ENCODE data around the gene KAZALD1.

Gene KAZALD1

DNA sequence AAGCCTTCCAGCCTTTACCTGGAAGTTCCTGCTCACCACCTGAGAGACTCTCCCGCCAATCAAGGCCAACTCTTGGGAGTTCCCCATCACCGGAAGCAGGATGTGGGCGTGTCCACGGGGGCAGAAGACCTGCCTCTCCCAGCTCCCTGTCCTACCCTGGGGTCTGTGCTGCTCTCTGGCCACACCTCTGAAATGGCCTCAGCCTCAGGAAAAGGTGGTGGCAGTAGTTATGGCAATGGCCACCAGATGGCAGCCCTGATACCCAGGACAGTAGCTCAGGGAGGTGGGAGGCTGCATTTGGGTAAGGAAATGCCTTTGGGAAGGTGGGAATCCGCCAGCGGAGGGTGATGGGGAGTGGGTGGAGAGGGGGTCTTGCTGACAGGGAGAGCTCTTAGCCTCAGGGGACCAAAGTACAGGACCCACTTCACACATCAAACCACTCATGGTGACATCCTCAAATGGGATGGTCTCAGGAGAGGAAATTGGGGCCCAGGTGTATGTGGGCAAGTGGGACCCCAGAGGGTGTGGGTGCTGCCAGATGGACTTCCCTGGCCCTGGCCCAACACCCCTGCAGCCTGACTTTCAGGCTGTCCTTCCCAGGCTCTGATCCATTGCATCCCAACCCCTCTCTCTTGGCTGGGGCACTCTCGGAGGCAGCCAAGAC lies 33.9 kb downstream of the KAZALD1 start:
- peak; percentile 85 for DNase-seq

DNA sequence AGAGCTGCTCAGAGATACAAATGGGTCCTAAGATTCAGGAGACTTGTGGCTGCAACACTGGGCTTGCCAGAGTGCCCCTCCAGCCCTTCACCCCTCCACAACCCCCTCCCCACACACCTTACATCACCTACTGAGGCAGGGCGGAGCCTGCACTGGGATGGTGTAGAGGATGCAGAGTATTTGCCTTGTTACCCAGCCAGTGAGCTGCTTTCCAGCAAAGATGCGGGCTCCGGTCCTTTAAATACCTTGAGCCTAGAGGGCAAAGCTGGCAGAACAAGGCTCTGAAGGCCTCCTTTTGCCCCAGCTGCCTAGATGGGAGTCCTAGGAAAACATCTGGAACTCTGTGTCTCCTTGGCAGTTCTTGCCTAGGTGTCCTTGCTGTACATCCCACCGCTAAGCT lies 34.6 kb downstream of the KAZALD1 start:
- DNase-seq, result no peak

DNA sequence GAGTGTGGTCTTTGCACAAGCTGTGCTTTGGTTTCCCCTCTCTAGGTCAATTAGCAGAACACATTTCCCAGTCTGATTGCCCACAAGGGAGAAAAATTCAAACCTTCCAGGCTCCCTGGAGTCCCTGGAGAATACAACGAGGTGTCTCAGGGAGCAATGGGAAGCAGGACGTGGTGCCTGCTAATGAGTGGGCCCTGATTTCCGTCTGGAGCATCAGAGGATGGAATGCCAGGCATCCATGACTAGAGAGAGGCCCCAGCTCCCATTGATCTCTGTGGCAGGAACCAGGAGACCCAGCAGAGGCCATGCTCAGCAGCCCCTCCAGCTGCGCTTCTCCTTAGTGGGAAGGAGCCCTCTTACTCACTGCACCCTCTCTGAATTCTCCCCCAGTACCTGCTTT lies 36.1 kb downstream of the KAZALD1 start:
- no peak for DNase-seq

DNA sequence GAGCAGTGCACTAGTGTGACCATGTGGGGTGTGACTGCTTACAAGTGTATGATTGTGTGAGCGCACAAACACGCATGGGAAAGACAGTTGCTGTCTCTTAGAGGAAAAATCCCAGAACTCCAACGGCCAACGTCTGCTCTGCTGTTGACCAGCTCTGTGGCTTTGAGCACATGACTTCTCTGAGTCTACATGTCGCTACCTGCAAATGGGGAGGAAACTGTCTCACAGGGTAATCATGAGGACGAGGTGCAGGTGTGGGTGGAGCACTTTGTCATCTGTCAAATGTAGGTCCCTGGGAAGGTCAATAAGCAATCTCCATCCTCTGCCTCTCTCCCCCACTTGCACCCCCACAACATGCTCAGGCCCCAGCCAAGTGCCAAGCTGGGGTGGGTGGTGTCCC lies 38.1 kb downstream of the KAZALD1 start:
- DNase-seq, result no peak

DNA sequence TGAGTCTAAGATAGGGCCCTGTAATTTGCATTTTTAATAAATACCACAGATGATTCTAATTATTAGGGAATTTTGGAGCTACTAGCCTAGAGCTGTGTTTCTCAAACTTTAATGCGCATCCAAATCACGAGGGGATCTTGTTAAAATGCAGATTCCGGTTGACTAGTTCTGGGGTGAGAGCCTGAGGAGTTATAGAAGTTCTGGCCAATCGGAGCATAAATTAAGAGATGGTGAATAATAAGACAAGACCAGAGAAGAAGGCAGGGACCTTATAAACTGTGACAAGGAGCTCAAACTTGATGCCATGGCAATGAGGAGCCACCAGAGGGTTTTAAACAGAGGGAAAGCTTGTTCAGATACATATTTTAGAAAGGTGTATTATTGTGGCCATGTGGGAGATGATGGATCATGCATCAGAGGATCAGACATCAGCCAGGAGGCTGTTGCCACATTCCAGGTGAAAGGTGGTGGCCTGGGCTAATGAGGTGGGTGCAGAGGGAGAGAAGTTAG lies 39.6 kb downstream of the KAZALD1 start:
- DNase-seq, result no peak

DNA sequence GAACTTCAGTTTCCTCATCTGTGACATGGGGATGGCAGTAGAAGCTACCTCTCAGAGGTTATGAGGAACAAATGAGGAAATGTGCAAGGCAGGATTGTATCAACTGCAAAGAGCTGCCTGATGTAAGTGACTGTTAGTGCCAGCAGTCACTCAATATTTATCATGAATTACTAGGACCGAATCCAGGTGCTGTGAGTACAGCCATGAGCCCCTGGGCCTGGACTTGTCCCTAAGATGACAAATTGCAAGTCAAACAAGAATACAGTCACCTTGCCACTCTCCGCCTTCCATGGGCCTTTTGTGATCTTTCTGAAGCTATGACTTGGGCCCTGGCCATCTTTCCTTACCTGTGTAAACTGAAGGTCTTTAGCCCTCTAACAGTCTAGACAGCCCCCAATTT lies 41.6 kb downstream of the KAZALD1 start:
- peak; percentile 15 for DNase-seq

DNA sequence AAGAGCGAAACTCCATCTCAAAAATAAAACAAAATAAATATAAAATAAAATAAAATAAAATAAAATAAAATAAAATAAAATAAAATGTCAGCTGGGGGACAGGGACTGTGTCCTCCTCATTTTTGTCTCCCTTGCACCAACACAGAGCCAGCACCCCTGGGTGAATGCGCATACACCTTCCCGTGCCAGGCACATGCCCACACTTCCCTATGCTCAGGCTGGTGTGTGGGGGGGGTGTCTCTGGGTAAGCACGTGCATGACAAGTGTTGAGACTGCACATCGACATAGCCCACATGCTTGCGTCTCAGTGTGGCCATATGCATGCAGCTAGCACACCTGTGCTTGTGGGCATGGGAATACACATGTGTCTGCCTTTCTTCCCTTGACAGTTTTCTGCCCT lies 44.6 kb downstream of the KAZALD1 start:
- no peak for DNase-seq

DNA sequence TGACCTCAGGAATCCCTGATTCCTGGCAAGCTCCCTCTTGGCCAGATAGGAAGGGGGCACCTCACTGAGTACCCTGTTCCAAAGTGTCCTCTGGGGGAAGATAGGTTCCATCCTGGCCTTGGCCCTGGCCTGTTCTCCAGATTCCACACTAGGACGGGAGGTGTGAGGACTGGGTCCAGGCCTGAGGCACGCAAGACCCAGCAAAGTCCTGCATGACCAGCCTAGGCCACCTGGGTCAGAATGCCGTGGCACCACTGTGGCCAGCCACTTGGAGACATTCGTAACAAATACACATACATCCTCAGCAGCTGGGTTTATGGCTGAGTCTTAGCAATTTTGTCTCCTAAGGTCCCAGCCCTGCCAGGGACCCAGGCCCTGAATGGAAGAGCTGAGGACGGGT lies 46.0 kb downstream of the KAZALD1 start:
- DNase-seq, result no peak

DNA sequence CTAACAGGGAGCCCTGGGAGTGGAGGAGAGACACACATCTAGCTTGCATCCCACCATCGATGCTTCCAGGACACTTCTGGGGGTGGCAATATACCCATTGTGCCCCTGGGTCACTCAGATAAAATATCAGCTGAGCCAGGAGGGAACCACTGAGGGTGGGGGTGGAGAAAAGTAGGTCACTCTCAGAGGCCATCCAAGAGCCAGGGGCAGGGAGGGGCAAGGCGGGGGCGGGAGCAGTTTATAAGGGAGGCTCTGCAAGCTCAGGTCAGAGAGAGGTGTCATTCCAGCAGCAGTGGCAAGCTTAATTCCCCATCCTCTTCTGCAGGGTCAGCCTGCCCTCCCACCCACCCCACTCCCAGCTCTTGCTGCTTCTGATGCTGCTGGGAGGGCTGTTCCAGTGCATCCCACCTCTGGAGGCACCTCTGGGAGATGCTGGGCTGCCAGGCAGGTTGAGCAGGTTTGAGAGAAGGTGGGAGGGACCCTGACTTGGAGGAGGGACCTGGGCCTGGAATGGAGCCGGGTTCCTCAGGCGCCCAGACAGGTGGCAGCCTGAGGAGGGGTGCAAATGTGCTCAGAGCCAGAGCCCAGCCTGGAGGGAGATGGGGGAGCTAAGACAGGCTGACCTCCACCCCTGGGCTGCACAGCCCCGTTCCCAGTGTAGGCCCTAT lies 49.2 kb downstream of the KAZALD1 start:
- DNase-seq, result no peak

DNA sequence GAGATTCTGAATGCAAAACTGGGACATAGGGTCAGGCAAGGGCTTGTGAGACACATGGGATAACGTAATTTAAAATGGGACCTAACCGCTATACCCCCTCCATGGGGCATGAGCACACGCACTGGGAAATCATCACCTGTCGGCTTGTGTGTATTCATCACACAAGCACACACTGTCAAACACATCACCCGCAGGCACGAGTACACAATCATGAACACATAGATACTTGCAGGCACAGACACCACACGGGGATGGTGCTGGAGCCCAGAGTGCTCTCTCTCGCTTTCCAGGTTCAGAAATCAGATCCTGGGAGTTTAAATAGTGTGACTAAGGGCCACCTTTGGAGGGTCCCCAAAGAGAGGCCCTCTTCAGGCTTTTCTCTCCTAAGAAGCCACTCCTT lies 49.8 kb downstream of the KAZALD1 start:
- DNase-seq, result no peak

DNA sequence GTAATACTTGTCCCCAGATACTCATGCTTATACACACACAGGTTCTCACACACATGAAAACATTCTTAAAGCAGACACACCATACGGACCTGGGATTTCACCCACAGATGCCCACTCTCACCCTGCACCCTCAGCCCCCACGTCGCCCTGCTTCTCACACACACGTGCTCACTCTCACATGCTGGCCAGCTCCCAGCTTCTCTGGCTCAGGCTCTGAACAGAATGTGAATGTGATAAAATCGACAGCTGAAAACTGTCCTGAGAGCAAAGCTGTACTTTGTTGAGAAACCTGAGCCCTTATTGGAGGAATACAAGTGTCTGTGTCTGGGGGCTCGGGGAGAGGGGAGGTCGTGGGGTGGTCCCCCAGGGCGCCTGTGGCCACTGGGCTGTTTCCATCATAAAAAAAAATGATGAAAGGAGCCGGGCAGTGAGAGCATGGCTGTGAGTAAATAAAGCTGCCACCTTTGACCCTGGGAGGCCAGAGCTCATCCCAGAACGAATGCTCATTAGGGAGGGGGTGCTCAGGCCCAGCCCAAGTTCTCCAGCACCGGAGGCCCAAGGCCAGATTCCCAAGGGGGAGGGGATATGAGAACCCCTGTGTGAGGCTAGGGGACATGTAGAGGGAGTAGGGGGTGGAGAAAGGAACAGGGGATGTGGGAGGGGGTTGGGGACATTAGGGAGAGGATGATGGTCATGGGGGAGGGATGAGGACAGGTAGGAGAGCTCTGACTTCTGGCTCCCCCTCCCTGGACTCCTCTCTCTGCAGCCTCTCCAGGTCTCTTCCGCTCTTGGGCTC lies 51.2 kb downstream of the KAZALD1 start:
- no peak for DNase-seq

DNA sequence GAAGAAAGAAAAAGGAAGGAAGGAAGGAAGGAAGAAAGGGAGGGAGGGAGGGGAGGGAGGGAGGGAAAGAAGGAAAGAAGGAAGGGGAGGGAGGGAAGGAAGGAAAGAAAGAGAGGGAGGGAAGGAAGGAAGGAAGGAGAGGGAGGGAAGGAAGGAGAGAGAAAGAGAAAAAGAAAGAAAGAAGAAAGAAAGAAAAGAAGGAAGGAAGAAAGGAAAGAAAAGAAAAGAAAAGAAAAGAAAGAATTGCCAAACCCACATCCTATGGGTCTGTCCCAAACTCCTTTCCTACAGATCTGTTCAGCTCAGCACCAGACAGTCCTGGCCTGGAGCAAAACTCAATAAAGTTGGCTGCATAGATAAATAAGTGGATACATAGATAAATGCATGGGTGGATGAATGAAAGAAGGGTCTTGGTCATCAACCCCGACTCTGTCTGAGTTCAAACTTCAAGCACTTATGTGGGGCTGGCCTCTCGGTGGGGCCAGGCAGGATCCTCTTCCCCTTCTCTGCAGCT lies 52.2 kb downstream of the KAZALD1 start:
- DNase-seq, result no peak

DNA sequence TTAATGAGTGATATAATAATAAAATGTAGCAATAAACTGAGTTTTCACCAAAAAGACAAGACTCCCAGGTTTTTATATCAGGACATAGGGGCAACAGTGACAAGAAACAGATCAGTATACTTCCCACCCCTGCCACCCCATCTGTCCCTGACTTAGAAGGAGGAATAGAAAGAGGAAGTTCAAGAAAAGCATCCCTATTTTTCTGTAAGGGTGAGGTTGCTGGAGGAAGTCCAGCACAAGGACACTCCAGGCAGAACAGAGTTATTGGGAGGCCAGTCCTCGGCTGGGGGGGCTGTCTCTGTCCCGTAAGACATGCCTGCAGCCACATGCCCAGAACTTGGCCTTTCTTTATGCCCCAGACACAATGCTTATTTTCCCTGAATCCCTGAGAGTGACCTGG lies 52.9 kb downstream of the KAZALD1 start:
- no peak for DNase-seq
